Endothelial cell of umbilical vein (primary cell): ENCODE measurements around the gene DCAF6.

Experiments
- CTCF ChIP-seq, 2 donors: IDR thresholded peaks; 1 replicate in 1 of 2; 2 replicates in 1 of 2; pipeline ENCODE4 v1.5.1; 2011; ENCODE audit warnings: low read length in 2 of 2, mild to moderate bottlenecking in 2 of 2, moderate library complexity in 2 of 2, control low read depth in 1 of 2, inconsistent platforms in 1 of 2, low read depth in 1 of 2; ENCODE audit not compliant: insufficient read depth in 1 of 2; ENCODE audit errors: extremely low read depth in 1 of 2
- EZH2 ChIP-seq: IDR thresholded peaks from 2 replicates; pipeline ENCODE4 v1.6.1; 2012; ENCODE audit warnings: borderline replicate concordance, low read depth, mild to moderate bottlenecking, moderate library complexity, low read length, inconsistent platforms; ENCODE audit not compliant: severe bottlenecking
- FOS ChIP-seq: IDR thresholded peaks from 2 replicates; pipeline ENCODE4 v1.6.1; 2011; ENCODE audit warnings: mild to moderate bottlenecking, low read length, moderate library complexity, borderline replicate concordance; ENCODE audit not compliant: insufficient read depth
- GATA2 ChIP-seq: IDR thresholded peaks from 2 replicates; pipeline ENCODE4 v1.7.0; 2011; ENCODE audit warnings: low read depth, mild to moderate bottlenecking, moderate library complexity, mixed read lengths, low read length; ENCODE audit not compliant: insufficient read length, insufficient read depth
- JUN ChIP-seq: IDR thresholded peaks from 2 replicates; pipeline ENCODE4 v1.6.1; 2011; ENCODE audit warnings: borderline replicate concordance, low read depth; ENCODE audit not compliant: insufficient read length, insufficient read depth
- MAX ChIP-seq: IDR thresholded peaks from 2 replicates; pipeline ENCODE4 v1.6.1; 2011; ENCODE audit not compliant: insufficient read depth, insufficient read length
- MYC ChIP-seq: IDR thresholded peaks from one replicate; pipeline ENCODE4 v1.6.1; 2011; ENCODE audit warnings: mild to moderate bottlenecking, low read depth, low read length
- POLR2A ChIP-seq: IDR thresholded peaks from 2 replicates; pipeline ENCODE4 v1.6.1; 2012; ENCODE audit warnings: low read depth, mild to moderate bottlenecking, control low read depth, low read length
- POLR2AphosphoS5 ChIP-seq: IDR thresholded peaks from 2 replicates; pipeline ENCODE4 v1.6.1; 2012; ENCODE audit warnings: low read depth, mild to moderate bottlenecking, control low read depth, low read length, moderate library complexity; ENCODE audit not compliant: insufficient read depth

GRCh38 chr1:168104535-168104934 is 168.1 kb downstream of the DCAF6 start:
- no peak for TF ChIP-seq CTCF (IDR thresholded peaks at IDR 0.05; ENCODE audit: extremely low read depth in 1 of 2, insufficient read depth in 1 of 2, low read depth in 1 of 2, low read length in 2 of 2)
- no peak for TF ChIP-seq EZH2
- no peak for TF ChIP-seq POLR2A
- TF ChIP-seq MAX = no peak
- no peak for TF ChIP-seq MYC
- TF ChIP-seq POLR2AphosphoS5 = no peak
- no peak for TF ChIP-seq FOS
- TF ChIP-seq JUN = no peak
- no peak for TF ChIP-seq GATA2
